ENCODE measurements around the gene RHOG.

RHOG gene

GRCh38 chr11:3860375-3860774, 19.6 kb upstream of the RHOG start:
- in situ Hi-C loops (cut with HindIII; ENCODE audit: low sequenced_read_pairs): no loop called here

- in situ Hi-C loops (cut with HindIII; ENCODE audit: low sequenced_read_pairs): no loop called here
Observed at GRCh38 chr11:3859373-3859881, 18.7 kb upstream of the RHOG start.

- in situ Hi-C loops (cut with HindIII; ENCODE audit: low sequenced_read_pairs): no loop called here
Observed at GRCh38 chr11:3857628-3858027, 16.9 kb upstream of the RHOG start.

- in situ Hi-C loops (cut with HindIII; ENCODE audit: low sequenced_read_pairs): no loop called here
Observed at GRCh38 chr11:3856856-3857553, 16.2 kb upstream of the RHOG start.

GRCh38 chr11:3855808-3856491, 15.2 kb upstream of the RHOG start:
- in situ Hi-C loops (cut with HindIII; ENCODE audit: low sequenced_read_pairs): no loop called here

GRCh38 chr11:3854977-3855807, 14.4 kb upstream of the RHOG start, which contains the start of gene STIM1:
Gene STIM1, plus strand, starts transcription at chr11:3855664. Its CDS starts 607 bp downstream, at chr11:3856271.
- in situ Hi-C loops (cut with HindIII; ENCODE audit: low sequenced_read_pairs): loop anchor here (5.0 kb wide), 1 partner anchor 217 kb away; no protein-coding TSS in a partner anchor

- in situ Hi-C loops (cut with HindIII; ENCODE audit: low sequenced_read_pairs): loop anchor here (5.0 kb wide), 1 partner anchor 218 kb away; no protein-coding TSS in a partner anchor
Observed at GRCh38 chr11:3854660-3854976, 13.9 kb upstream of the RHOG start.

GRCh38 chr11:3853899-3854659, 13.3 kb upstream of the RHOG start:
- in situ Hi-C loops (cut with HindIII; ENCODE audit: low sequenced_read_pairs): loop anchor here (5.0 kb wide), 1 partner anchor 218 kb away; no protein-coding TSS in a partner anchor

GRCh38 chr11:3853545-3853842, 12.7 kb upstream of the RHOG start:
- in situ Hi-C loops (cut with HindIII; ENCODE audit: low sequenced_read_pairs): loop anchor here (5.0 kb wide), 1 partner anchor 219 kb away; no protein-coding TSS in a partner anchor

- in situ Hi-C loops (cut with HindIII; ENCODE audit: low sequenced_read_pairs): no loop called here
Observed at GRCh38 chr11:3849297-3849874, 8.6 kb upstream of the RHOG start.

GRCh38 chr11:3845670-3846069, 4.9 kb upstream of the RHOG start:
- in situ Hi-C loops (cut with HindIII; ENCODE audit: low sequenced_read_pairs): no loop called here

GRCh38 chr11:3845246-3845645, 4.5 kb upstream of the RHOG start:
- in situ Hi-C loops (cut with HindIII; ENCODE audit: low sequenced_read_pairs): no loop called here

- in situ Hi-C loops (cut with HindIII; ENCODE audit: low sequenced_read_pairs): no loop called here
Observed at GRCh38 chr11:3843326-3843725, 2.6 kb upstream of the RHOG start.

- in situ Hi-C loops (cut with HindIII; ENCODE audit: low sequenced_read_pairs): no loop called here
Observed at GRCh38 chr11:3841426-3842350, 929 bp upstream of the RHOG start.

- in situ Hi-C loops (cut with HindIII; ENCODE audit: low sequenced_read_pairs): no loop called here
Observed at GRCh38 chr11:3840004-3840869, 522 bp downstream of the RHOG start.

GRCh38 chr11:3838504-3838903, 2.3 kb downstream of the RHOG start:
- in situ Hi-C loops (cut with HindIII; ENCODE audit: low sequenced_read_pairs): no loop called here

- in situ Hi-C loops (cut with HindIII; ENCODE audit: low sequenced_read_pairs): no loop called here
Observed at GRCh38 chr11:3837793-3838192, 3.0 kb downstream of the RHOG start.

GRCh38 chr11:3836903-3837302, 3.9 kb downstream of the RHOG start:
- in situ Hi-C loops (cut with HindIII; ENCODE audit: low sequenced_read_pairs): no loop called here
